MM.1S (cell line): ENCODE measurements around the gene PRKCA.

Experiments used
- CTCF ChIP-seq: fragments of 300-600 bp; sonication (generic); IDR thresholded peaks from 2 replicates; pipeline ENCODE4 v1.5.1; 2016; ENCODE audit warnings: antibody characterized with exemption, low read length, mixed read lengths
- EZH2 ChIP-seq: fragments of 300-600 bp; sonication (generic); optimal IDR thresholded peaks from 2 replicates; pipeline ENCODE3; 2017; ENCODE audit warnings: low read depth, mild to moderate bottlenecking, antibody characterized with exemption, low read length, mixed read lengths

- TF ChIP-seq CTCF (no peak), EZH2 (no peak)
Measured at GRCh38 chr17:66373944-66374817, 71.8 kb downstream of the PRKCA start.
